HEK293T (cell line): ENCODE data around the gene SNX7.

Experiments used
- CTCF ChIA-PET: fragments of 350-600 bp; formaldehyde crosslinking; extraction: SDS; loops from one replicate; lab custom pipeline; 2021; ENCODE audit warnings: antibody characterized with exemption, inconsistent platforms; lab: Yijun Ruan, JAX
- POLR2A ChIA-PET: fragments of 350-600 bp; formaldehyde crosslinking; extraction: SDS; loops from one replicate; lab custom pipeline; 2020; ENCODE audit warnings: antibody characterized with exemption, inconsistent platforms; lab: Yijun Ruan, JAX
- DNase-seq: peaks from one replicate; pipeline ENCODE4 v3.0.0; 2012; ENCODE audit warnings: mixed read lengths; ENCODE audit errors: extremely low spot score
- ARNT ChIP-seq: fragments of 450-650 bp; IDR thresholded peaks from 2 replicates; pipeline ENCODE4 v1.6.1; 2017; ENCODE audit warnings: mild to moderate bottlenecking
- BHLHE40 ChIP-seq: fragments of 450-650 bp; IDR thresholded peaks from 2 replicates; pipeline ENCODE4 v1.6.1; 2016; ENCODE audit warnings: mild to moderate bottlenecking, moderate library complexity, borderline replicate concordance
- CTBP1 ChIP-seq: fragments of 450-650 bp; IDR thresholded peaks from 2 replicates; pipeline ENCODE4 v1.6.1; 2016; ENCODE audit warnings: borderline replicate concordance
- ELF4 ChIP-seq: fragments of 450-650 bp; IDR thresholded peaks from 2 replicates; pipeline ENCODE4 v1.6.1; 2017; ENCODE audit warnings: antibody characterized with exemption
- FOXA1 ChIP-seq: fragments of 450-650 bp; IDR thresholded peaks from 2 replicates; pipeline ENCODE4 v1.6.1; 2016; ENCODE audit warnings: mild to moderate bottlenecking
- FOXK2 ChIP-seq: fragments of 450-650 bp; IDR thresholded peaks from 2 replicates; pipeline ENCODE4 v1.6.1; 2016; ENCODE audit warnings: mild to moderate bottlenecking
- FOXM1 ChIP-seq: fragments of 450-650 bp; IDR thresholded peaks from 2 replicates; pipeline ENCODE4 v1.6.1; 2017; ENCODE audit warnings: mild to moderate bottlenecking, borderline replicate concordance
- HDGF ChIP-seq: fragments of 450-650 bp; IDR thresholded peaks from 2 replicates; pipeline ENCODE4 v1.6.1; 2017; ENCODE audit warnings: antibody characterized with exemption, borderline replicate concordance
- L3MBTL2 ChIP-seq: fragments of 450-650 bp; conservative IDR thresholded peaks from 2 replicates; pipeline ENCODE4 v1.6.1; 2016; ENCODE audit warnings: mild to moderate bottlenecking
- LEF1 ChIP-seq: fragments of 450-650 bp; IDR thresholded peaks from 2 replicates; pipeline ENCODE4 v1.6.1; 2017; ENCODE audit warnings: mild to moderate bottlenecking, borderline replicate concordance
- NFRKB ChIP-seq: fragments of 450-650 bp; IDR thresholded peaks from 2 replicates; pipeline ENCODE4 v1.6.1; 2016; ENCODE audit warnings: mild to moderate bottlenecking, moderate library complexity
- PKNOX1 ChIP-seq: fragments of 450-650 bp; IDR thresholded peaks from 2 replicates; pipeline ENCODE4 v1.6.1; 2016
- SP1 ChIP-seq: fragments of 450-650 bp; IDR thresholded peaks from 2 replicates; pipeline ENCODE4 v1.6.1; 2017
- SUZ12 ChIP-seq: fragments of 450-650 bp; IDR thresholded peaks from 2 replicates; pipeline ENCODE4 v1.6.1; 2016; ENCODE audit warnings: mild to moderate bottlenecking
- TARDBP ChIP-seq: fragments of 450-650 bp; IDR thresholded peaks from 2 replicates; pipeline ENCODE4 v1.6.1; 2016
- ZNF384 ChIP-seq: fragments of 450-650 bp; IDR thresholded peaks from 2 replicates; pipeline ENCODE4 v1.6.1; 2016

SNX7 gene

GRCh38 chr1:98764485-98764884, 103.0 kb downstream of the SNX7 start:
- DNase-seq = no peak
- TF ChIP-seq FOXM1 (no peak), PKNOX1 (no peak), ELF4 (no peak), L3MBTL2 (no peak), SP1 (no peak), LEF1 (no peak), NFRKB (no peak), HDGF (no peak), CTBP1 (no peak), FOXA1 (no peak), FOXK2 (no peak), BHLHE40 (no peak), TARDBP (no peak), ARNT (no peak), ZNF384 (no peak), SUZ12 (no peak)
- CTCF ChIA-PET = interaction anchor here (1.0 kb wide), 1 partner anchor 56 kb away, joined by 3 read pairs; no protein-coding TSS in a partner anchor
- POLR2A ChIA-PET = no interaction called here

GRCh38 chr1:98766255-98766654, 104.7 kb downstream of the SNX7 start:
- no peak for DNase-seq
- TF ChIP-seq FOXM1 (no peak), CTBP1 (no peak), SP1 (no peak), HDGF (no peak), LEF1 (no peak), ARNT (no peak), FOXK2 (no peak), ELF4 (no peak), L3MBTL2 (no peak), PKNOX1 (no peak), NFRKB (no peak), ZNF384 (no peak), SUZ12 (no peak), FOXA1 (no peak)
- POLR2A ChIA-PET = no interaction called here
- CTCF ChIA-PET = no interaction called here

GRCh38 chr1:98769162-98769561, 107.6 kb downstream of the SNX7 start:
- TF ChIP-seq CTBP1 = no peak
- TF ChIP-seq FOXK2 = no peak
- TF ChIP-seq L3MBTL2 = no peak
- TF ChIP-seq ARNT = no peak
- TF ChIP-seq ELF4 = no peak
- TF ChIP-seq FOXA1 = no peak
- ChIA-PET POLR2A (no interaction called here), CTCF (no interaction called here)
- no peak for DNase-seq

GRCh38 chr1:98781906-98782305, 120.4 kb downstream of the SNX7 start:
- ChIA-PET POLR2A (no interaction called here), CTCF (no interaction called here)
- no peak for DNase-seq
- TF ChIP-seq FOXK2 = no peak
- TF ChIP-seq SUZ12 = no peak
- no peak for TF ChIP-seq TARDBP
- no peak for TF ChIP-seq BHLHE40
- TF ChIP-seq ZNF384 = no peak
- TF ChIP-seq FOXM1 = no peak
- no peak for TF ChIP-seq L3MBTL2
- TF ChIP-seq LEF1 = no peak
- TF ChIP-seq SP1 = no peak
- no peak for TF ChIP-seq NFRKB
- no peak for TF ChIP-seq CTBP1
- no peak for TF ChIP-seq ARNT
- no peak for TF ChIP-seq ELF4
- TF ChIP-seq FOXA1 = no peak
- no peak for TF ChIP-seq HDGF
- no peak for TF ChIP-seq PKNOX1

- POLR2A ChIA-PET = no interaction called here
- TF ChIP-seq SP1 = no peak
- no peak for TF ChIP-seq CTBP1
- TF ChIP-seq HDGF = no peak
- no peak for TF ChIP-seq FOXM1
- no peak for TF ChIP-seq LEF1
- no peak for TF ChIP-seq ELF4
- TF ChIP-seq FOXK2 = no peak
- no peak for TF ChIP-seq ARNT
- no peak for TF ChIP-seq ZNF384
- TF ChIP-seq BHLHE40 = no peak
- no peak for TF ChIP-seq NFRKB
- no peak for TF ChIP-seq L3MBTL2
- no peak for TF ChIP-seq TARDBP
- TF ChIP-seq PKNOX1 = no peak
- no peak for TF ChIP-seq FOXA1
- no peak for TF ChIP-seq SUZ12
- CTCF ChIA-PET = no interaction called here
- DNase-seq = no peak
Measured at GRCh38 chr1:98783821-98784220, 122.3 kb downstream of the SNX7 start.

GRCh38 chr1:98791498-98791897, 130.0 kb downstream of the SNX7 start:
- ChIA-PET POLR2A (no interaction called here), CTCF (no interaction called here)
- no peak for TF ChIP-seq FOXA1
- TF ChIP-seq FOXK2 = no peak
- no peak for TF ChIP-seq SP1
- no peak for DNase-seq
